ENCODE results near the gene MFAP3L. TPM values are rescaled to one million over a fixed set of nuclear protein-coding genes. Genes with fewer than 3 reads are reported as not detected.

The MFAP3L gene
- polyA plus RNA-seq (1.8 and 4.0 TPM in 2 replicates), polyA minus RNA-seq (5.1 and 5.8 TPM in 2 replicates)

DNA sequence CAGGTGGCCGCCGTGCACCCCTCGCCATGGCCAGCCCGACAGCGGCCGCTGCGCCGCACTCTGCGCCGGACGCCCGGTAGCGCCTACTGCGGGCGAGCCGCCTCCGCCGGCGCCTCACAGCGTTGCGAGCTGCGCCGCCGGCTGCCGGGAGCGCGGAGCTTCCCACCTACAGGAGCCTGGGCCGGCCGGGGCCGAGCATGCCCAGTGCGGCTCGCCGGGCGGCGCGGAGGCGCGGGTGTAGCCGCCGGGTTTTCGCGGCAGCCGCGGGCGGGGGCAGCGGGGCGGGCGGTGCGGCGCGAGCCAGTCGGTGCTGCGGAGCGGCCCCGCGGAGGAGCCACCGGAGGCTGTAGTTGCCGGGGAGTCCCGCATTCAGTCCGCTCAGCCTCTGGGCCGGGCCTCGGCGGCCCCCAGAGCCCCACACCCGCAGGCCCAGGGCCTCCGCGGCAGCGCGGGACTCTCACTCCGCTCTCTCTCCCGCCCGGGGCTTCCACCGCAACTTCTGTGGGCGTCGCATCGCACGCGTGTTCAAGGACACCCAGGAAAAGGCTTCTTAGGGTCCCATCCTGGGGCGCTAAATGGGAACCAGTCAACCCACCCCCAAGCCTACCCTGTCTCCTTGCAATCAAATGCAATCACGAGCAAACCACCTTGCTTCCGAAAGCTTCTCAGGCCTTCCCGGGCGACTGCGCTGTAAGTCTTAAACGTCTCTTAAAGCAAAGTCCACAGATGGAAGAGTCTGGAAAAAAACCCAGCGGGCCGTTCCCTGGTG, at the start of gene MFAP3L:
Gene MFAP3L (minus strand): TSS at position 143 of the 769 bp plus-strand sequence. CDS start 20,518 bp downstream, outside the sequence.
- peak within 1 kb of the TSS; percentile 66 for H3K4me2 ChIP-seq (ENCODE audit: low read length)
- H3K27ac ChIP-seq (ENCODE audit: low read length): no peak within 1 kb of the TSS
- H3K27me3 ChIP-seq (ENCODE audit: insufficient read depth, low read depth, low read length): peaks cover 15% of the 10 kb centered on the region
- no peaks in the 10 kb centered on the region for H3K79me2 ChIP-seq (replicated peaks; ENCODE audit: insufficient read depth, low read length)
- H3K9me3 ChIP-seq (ENCODE audit: low read length): no peaks in the 10 kb centered on the region
- peak within 1 kb of the TSS; percentile 46 for H2AFZ ChIP-seq (ENCODE audit: low read depth, low read length)
- no peaks in the 10 kb centered on the region for H4K20me1 ChIP-seq (ENCODE audit: insufficient read depth)
- H3K9me2 ChIP-seq (ENCODE audit: insufficient read depth, low read length): no peaks in the 10 kb centered on the region
- no peaks in the 10 kb centered on the region for H3K36me3 ChIP-seq (ENCODE audit: insufficient read depth, low read length)
- TF ChIP-seq, protein P1, sequence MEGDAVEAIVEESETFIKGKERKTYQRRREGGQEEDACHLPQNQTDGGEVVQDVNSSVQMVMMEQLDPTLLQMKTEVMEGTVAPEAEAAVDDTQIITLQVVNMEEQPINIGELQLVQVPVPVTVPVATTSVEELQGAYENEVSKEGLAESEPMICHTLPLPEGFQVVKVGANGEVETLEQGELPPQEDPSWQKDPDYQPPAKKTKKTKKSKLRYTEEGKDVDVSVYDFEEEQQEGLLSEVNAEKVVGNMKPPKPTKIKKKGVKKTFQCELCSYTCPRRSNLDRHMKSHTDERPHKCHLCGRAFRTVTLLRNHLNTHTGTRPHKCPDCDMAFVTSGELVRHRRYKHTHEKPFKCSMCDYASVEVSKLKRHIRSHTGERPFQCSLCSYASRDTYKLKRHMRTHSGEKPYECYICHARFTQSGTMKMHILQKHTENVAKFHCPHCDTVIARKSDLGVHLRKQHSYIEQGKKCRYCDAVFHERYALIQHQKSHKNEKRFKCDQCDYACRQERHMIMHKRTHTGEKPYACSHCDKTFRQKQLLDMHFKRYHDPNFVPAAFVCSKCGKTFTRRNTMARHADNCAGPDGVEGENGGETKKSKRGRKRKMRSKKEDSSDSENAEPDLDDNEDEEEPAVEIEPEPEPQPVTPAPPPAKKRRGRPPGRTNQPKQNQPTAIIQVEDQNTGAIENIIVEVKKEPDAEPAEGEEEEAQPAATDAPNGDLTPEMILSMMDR (IDR thresholded peaks at IDR 0.05; ENCODE audit: poor library complexity, severe bottlenecking): peak; percentile 58
- TF ChIP-seq POLR2AphosphoS5 (IDR thresholded peaks at IDR 0.05) (peak; percentile 19), SMC3 (conservative IDR thresholded peaks at IDR 0.05; ENCODE audit: poor library complexity) (no peak), RAD21 (conservative IDR thresholded peaks at IDR 0.05) (peak; percentile 50), TAF1 (IDR thresholded peaks at IDR 0.05; ENCODE audit: low read depth) (no peak), EZH2 (IDR thresholded peaks at IDR 0.05; ENCODE audit: borderline replicate concordance, insufficient read depth, low read length, poor library complexity, severe bottlenecking) (no peak), MXI1 (conservative IDR thresholded peaks at IDR 0.05; ENCODE audit: poor library complexity, severe bottlenecking) (peak; percentile 69), EP300 (conservative IDR thresholded peaks at IDR 0.05; ENCODE audit: poor library complexity, severe bottlenecking) (no peak)
- TF ChIP-seq, protein P2, sequence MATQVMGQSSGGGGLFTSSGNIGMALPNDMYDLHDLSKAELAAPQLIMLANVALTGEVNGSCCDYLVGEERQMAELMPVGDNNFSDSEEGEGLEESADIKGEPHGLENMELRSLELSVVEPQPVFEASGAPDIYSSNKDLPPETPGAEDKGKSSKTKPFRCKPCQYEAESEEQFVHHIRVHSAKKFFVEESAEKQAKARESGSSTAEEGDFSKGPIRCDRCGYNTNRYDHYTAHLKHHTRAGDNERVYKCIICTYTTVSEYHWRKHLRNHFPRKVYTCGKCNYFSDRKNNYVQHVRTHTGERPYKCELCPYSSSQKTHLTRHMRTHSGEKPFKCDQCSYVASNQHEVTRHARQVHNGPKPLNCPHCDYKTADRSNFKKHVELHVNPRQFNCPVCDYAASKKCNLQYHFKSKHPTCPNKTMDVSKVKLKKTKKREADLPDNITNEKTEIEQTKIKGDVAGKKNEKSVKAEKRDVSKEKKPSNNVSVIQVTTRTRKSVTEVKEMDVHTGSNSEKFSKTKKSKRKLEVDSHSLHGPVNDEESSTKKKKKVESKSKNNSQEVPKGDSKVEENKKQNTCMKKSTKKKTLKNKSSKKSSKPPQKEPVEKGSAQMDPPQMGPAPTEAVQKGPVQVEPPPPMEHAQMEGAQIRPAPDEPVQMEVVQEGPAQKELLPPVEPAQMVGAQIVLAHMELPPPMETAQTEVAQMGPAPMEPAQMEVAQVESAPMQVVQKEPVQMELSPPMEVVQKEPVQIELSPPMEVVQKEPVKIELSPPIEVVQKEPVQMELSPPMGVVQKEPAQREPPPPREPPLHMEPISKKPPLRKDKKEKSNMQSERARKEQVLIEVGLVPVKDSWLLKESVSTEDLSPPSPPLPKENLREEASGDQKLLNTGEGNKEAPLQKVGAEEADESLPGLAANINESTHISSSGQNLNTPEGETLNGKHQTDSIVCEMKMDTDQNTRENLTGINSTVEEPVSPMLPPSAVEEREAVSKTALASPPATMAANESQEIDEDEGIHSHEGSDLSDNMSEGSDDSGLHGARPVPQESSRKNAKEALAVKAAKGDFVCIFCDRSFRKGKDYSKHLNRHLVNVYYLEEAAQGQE (IDR thresholded peaks at IDR 0.05; ENCODE audit: borderline replicate concordance): no peak
- H3K4me3 ChIP-seq (ENCODE audit: low read length): peak within 1 kb of the TSS; percentile 76
- H3K9ac ChIP-seq (ENCODE audit: low read length): peak within 1 kb of the TSS; percentile 52
- H3F3A ChIP-seq (ENCODE audit: insufficient read depth, low read length, poor library complexity, severe bottlenecking): no peaks in the 10 kb centered on the region

DNA sequence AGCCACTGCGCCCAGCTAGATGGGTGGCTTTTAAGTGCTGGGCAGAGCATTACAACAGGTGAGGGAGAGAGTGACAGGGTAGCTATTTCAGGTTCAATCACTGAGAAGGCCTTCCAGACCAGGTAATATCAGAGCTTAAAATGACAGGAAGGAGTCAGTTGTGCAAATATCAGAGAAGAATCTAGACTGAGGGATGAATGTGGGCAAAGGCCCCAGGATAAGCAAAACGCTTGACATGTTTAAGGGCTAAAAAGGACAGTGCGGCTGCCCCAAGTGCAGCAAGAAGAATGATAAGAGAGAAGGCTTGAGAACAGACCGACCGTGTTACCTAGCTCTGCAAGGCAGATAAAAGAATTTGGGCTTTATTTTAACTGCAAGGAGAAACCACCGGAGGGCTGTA, 45.0 kb upstream of the MFAP3L start:
- Histone ChIP-seq H3K4me3 (ENCODE audit: low read length) (no peak overlapping the region), H3K9me3 (ENCODE audit: low read length) (no peaks in the 10 kb centered on the region), H3K9ac (ENCODE audit: low read length) (no peak overlapping the region), H2AFZ (ENCODE audit: low read depth, low read length) (no peak overlapping the region), H3K27ac (ENCODE audit: low read length) (no peak overlapping the region), H3K9me2 (ENCODE audit: insufficient read depth, low read length) (no peaks in the 10 kb centered on the region), H3K27me3 (ENCODE audit: insufficient read depth, low read depth, low read length) (no peaks in the 10 kb centered on the region), H3K4me2 (ENCODE audit: low read length) (no peak overlapping the region), H3F3A (ENCODE audit: insufficient read depth, low read length, poor library complexity, severe bottlenecking) (no peaks in the 10 kb centered on the region), H4K20me1 (ENCODE audit: insufficient read depth) (no peaks in the 10 kb centered on the region), H3K36me3 (ENCODE audit: insufficient read depth, low read length) (peaks cover 10% of the 10 kb centered on the region), H3K79me2 (replicated peaks; ENCODE audit: insufficient read depth, low read length) (no peaks in the 10 kb centered on the region)
- TF ChIP-seq, protein P2 (IDR thresholded peaks at IDR 0.05; ENCODE audit: borderline replicate concordance): no peak
- TF ChIP-seq, protein P1 (IDR thresholded peaks at IDR 0.05; ENCODE audit: poor library complexity, severe bottlenecking): no peak
- no peak for TF ChIP-seq RAD21 (conservative IDR thresholded peaks at IDR 0.05)
- TF ChIP-seq MXI1 (conservative IDR thresholded peaks at IDR 0.05; ENCODE audit: poor library complexity, severe bottlenecking): no peak
- no peak for TF ChIP-seq EZH2 (IDR thresholded peaks at IDR 0.05; ENCODE audit: borderline replicate concordance, insufficient read depth, low read length, poor library complexity, severe bottlenecking)
- TF ChIP-seq POLR2AphosphoS5 (IDR thresholded peaks at IDR 0.05): no peak
- TF ChIP-seq TAF1 (IDR thresholded peaks at IDR 0.05; ENCODE audit: low read depth): no peak

Measured in neural cell (in vitro differentiated cells).